Testis (tissue), 2 donors: ENCODE data around the gene TCEA2.

Source experiments
- CTCF ChIP-seq, 3 experiments: fragments of 450-650 bp in 2 of 3; fragments of 200-600 bp in 1 of 3; sonication (generic) in 1 of 3; IDR thresholded peaks; one replicate each; pipeline ENCODE4 v1.5.1; 2016 to 2019; ENCODE audit warnings: antibody characterized with exemption in 3 of 3, mild to moderate bottlenecking in 2 of 3, moderate library complexity in 1 of 3
- POLR2A ChIP-seq: fragments of 450-650 bp; IDR thresholded peaks from one replicate; pipeline ENCODE4 v1.6.1; 2017; ENCODE audit warnings: antibody characterized with exemption, mild to moderate bottlenecking, moderate library complexity

DNA sequence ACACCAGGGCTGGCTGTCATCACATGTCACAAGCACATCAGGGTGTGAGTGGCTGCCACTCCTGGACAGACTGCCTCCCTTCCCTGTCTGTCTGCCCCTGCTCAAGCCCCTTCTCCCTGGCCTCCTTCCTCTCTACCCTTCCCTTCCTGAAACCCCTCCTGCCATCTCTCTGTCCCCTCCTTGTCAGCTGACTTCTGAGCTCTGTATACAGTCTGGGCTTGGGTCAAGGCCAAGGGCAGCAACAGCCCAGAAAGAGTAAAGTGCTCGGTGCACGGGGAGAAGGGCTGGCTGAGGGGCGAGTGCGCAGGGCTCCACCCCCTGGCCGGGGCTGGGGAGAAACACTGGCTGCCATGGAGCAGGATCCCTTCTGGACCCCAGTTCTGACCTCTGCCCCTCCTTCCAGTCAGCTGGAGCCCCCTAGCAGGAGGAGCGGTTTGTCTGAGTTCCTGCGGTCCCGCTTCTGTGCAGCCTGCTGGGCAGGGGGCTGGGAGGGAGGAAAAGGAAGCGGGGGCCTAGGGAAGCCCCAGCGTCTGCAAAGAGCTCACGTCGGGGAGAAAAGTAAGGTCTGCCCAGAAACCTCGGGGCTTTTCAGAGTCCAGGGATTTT lies 19.2 kb downstream of the TCEA2 start:
- no peak for TF ChIP-seq CTCF (IDR thresholded peaks at IDR 0.05)
- TF ChIP-seq POLR2A: no peak
